GM19395 (cell line): Measurements from ENCODE around the gene BMI1.
"Not testable (repeated sequence)": the region's sequence is repeated elsewhere in the genome, so short reads cannot be mapped to it uniquely, and the experiment has no call there.

Experiments
- ATAC-seq: cut with Tn5 transposase; IDR thresholded peaks from one replicate; pipeline ENCODE4 v1.9.1; 2021; ENCODE audit warnings: mild to moderate bottlenecking, moderate library complexity; ENCODE audit not compliant: unreplicated experiment

The BMI1 gene

DNA sequence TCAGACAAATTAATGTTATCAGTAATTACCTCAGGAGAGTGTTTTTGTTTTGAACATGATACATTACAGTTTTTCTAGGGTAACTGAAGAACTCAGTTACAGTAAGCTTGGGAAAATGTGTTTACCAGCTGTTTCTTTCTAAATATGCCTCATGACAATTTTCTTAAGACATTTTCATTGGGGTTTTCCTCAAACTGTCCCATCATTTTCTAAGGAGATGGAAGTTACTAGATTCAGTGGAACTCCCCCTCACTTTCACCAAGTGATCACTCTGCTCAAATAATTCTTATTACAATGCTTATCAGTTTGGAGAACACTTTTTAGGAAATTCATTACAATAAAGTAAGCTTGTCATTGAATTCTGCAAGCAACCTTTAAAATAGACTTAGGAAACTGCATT lies 18.0 kb downstream of the BMI1 start:
- ATAC-seq: no peak

DNA sequence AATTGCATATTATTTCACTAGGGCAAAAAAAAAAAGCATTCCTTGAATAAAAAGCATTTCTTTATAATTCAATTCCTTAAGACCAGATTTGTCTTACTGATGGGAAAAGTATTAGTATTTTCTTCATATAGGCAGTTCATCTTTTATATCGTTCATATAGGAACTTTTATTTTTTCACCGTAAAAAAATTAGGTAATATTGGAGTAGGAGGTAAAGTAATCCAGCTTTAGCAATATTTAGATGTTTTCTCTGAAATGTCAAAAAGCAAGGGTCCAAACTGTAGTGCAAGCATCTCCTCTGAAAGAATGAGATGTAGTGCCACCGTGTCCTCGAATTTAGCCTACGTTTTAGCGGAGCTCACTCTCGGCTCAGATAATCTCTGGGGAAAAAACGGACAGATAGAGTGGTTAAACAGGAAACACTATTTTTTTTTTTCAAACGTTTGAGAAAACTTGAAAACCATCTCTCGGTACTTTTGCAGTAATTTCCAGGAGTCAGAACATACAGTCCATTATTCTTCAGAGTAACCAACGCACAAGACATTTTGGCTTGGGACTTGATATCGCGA lies 18.9 kb downstream of the BMI1 start:
- no peak for ATAC-seq

DNA sequence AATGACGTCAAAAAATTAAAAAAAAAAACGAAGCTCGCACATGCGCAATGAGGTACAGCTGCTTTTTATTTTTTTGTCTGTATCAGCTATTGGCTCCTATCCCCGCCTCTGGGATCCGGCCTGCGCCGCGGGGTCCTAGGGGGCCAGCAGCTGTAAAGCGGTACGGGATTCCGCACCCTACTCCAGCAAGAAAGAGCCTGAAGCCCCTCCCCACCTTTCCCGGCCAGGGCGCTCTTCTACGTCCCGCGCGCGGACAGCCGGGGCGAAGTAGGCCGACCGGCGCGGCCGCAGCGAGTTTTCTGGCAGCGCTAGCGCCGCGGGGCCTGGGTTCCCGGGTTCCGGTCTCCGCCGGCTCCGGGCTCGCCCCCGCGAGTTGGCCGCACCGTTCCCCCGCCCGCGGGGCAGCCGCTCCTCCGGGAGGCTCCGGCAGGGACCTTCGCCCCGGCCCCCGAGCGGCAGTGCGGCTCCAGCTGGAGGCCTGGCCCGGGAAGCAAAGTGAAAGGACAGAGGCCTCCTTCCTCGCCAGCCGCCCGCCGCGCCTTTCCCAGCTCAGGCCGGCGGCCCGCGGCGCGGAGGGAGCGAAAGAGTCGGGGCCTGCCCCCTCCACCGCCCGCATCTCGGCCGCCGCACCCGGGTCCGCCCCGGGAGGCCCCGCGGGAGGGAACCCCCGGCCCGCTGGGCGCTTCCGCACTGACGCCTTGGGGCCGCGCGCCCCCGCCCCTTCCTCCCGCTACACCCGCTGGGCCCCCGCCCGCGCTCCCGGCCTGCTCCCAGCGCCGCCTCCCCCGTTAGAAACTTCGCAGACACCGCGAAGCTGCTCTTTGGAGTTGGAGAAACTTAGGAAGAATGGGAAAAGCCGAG lies 19.7 kb downstream of the BMI1 start:
- peak; percentile 44 for ATAC-seq

DNA sequence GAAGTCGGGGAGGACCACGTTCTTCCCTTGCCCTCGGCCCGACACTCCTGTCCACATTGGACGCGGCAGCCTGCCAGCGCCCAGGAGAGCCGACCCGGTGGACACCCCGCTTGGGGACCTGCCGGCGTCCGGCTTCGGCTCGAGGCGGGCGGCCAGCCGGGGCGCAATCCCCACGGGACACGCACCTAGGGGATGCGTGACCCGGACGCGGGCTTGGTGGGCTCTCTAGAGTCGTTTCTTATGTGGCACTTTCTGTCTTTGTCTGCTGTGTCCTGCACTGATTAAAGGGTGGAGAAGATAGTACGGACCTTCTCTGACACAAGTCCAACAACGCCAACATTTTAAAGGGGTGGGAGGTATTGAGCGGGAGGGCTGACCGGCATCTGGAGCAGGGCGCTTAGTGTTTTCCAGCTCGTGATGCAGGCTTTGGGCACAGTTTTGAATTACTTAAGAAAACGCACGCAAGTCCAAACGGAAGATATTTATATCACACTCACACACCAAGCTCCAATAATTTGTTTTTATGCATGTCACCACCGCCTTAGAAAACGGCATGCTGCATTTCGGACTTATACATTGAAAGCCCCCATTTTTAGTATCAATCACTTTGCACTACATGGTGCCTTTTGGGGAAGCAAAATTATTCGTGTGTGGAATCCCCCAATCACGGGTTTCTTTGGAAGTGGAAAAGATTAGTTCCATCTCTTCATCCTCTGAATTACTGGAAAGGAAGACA lies 20.5 kb downstream of the BMI1 start:
- ATAC-seq: peak; percentile 18

DNA sequence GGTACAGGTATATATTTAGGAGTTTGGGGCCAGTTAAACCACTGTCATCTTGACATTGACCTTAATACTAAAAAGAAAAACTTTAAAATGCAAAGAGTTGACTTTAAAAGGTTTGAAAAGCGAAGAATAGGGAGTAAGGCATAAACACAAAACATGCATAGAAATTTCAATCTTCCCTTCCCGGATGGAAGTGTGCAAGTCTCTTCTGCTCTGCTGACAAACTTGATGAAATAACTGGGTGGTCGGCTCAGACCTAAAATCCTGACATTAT lies 21.0 kb downstream of the BMI1 start:
- no peak for ATAC-seq

DNA sequence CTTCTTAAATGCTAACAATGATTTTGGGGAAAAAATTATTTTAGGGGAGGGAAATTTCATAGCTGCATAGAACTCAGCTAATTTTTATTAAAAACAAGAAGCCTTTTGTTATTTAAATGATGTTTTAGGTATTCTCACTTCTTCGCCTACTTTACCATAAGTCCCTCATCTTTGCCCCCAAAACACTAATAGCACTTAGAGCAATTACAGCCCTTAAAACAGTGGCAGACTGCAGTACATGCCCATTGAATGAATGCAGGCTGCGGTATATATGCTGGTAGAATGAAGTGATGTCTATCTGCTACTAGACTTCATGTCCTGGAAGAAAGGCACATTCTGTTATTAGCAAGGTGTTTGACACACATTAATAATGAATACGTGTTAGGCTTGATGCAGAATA lies 21.5 kb downstream of the BMI1 start:
- no peak for ATAC-seq

DNA sequence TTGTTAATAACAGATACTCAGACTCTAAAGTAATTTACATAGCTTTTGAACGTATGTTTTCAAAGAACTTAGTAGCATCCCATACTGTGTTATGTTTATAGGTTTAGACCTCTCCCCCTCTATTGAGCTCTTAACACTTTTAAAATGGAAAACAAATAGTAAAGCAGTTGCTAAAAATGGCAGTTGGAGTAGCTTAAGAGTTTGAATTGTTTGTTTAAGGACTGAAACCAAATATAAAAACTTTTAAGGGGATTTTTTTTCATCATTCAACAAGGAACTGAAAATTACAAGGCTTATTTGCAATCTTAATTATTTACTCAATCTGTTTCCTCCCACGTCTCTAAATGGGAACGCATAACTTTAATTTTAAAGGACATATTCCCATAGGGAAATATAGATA lies 22.8 kb downstream of the BMI1 start:
- ATAC-seq: no peak

DNA sequence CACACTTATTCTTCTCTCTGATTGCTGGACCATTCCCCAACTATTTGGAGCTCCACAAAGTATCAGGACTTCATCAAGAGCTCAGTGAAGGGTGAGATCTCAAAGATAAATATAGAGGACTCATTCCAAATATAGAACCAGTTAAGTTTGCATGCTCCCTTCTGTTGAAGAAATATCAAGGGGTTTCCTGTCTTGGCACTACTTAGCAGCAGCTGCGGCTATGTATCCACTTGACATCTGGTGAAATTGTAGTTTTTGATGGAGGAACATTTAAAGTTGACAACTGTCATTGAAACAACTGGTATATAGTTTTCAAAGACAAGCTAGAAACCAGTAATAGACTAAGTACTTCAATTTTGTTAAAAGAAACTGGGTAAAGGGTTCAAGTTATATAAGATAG lies 23.4 kb downstream of the BMI1 start:
- ATAC-seq: no peak

DNA sequence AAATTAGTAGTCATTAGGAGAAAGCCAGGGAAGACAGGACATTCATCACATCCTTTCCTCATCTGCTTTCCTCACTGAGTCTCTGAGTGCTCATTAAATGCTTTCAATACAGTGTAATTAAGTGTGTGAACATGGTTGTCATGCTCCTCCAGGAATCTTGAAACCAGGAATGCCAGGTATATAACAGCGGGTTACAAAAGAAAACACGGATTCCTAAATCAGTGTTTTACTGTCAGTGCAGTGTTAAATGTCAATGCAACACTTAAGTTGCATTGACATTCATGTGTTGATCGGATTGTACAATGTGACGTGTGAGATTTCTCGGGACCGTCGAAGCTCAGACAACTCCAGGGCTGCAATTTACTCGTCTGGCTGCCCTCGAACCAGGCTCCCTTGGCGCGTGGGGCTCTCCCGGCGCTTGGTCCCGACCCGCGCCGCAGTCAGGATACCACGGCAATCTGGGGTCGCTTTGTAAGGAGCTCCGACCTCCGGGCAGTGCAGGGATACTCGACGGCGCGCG lies 23.9 kb downstream of the BMI1 start:
- ATAC-seq: no peak

DNA sequence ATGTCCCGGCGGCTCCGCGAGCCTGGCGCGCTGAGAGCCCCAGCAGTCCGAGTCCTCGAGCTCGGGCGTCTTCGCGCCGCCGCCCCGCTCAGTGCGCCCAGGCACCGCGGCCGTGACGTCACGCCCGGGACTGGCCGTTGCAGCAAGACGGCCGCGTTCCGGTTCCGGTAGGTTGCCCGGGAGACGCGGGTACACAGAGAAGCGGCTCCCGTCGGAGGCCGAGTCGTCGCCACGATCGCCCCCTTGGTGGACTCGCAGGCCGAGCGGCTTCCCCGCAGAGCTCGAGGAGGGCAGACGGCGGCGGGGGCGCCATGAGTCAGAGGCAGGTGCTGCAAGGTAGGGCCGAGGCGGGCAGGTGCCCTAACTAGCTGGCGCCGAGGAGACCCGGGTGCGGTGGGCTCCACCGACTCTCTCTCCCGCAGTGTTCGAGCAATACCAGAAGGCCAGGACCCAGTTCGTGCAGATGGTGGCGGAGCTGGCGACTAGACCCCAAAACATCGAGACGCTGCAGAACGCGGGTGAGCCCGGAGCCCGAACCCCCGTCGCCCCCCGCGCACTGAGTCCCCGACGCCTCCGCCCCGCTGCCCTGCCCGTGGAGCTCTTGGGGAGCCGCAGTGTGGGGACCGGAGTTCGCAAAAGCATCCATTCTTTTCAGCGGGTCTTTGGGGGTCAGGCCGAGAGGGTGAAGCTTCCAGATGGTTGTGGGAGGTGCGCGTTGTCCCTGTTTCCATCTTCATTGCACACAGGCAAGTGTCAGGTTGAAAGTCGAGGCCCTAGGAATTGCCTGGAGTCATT lies 24.6 kb downstream of the BMI1 start, which contains the start of gene SPAG6:
Gene SPAG6 (plus strand): TSS at position 196 of the 795 bp plus-strand sequence. CDS start 116 bp downstream, at position 312.
- ATAC-seq: no peak

DNA sequence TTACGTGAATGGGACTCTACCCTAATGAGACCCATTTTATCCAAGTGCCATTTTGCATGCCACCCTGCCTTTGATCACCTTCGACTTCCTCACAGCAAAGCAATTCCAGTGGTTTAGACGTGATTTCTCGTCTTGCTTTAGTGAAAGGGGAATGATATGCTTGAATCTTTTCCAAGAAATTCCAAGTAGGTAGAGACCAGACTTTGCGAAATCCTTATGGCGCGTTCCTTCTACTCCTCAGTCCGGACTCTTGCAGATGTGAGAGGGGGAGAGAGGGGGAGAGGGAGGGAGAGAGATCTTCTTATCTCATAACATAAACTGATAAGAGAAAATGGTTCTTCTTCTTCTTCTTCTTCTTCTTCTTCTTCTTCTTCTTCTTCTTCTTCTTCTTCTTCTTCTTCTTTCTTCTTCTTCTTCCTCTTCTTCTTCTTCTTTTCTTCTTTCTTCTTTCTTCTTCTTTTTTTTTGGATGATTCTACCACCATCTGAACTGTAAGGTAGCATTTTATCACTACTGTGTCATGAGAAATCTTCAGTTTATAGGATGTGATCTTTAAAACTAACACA lies 25.3 kb downstream of the BMI1 start:
- no peak for ATAC-seq

DNA sequence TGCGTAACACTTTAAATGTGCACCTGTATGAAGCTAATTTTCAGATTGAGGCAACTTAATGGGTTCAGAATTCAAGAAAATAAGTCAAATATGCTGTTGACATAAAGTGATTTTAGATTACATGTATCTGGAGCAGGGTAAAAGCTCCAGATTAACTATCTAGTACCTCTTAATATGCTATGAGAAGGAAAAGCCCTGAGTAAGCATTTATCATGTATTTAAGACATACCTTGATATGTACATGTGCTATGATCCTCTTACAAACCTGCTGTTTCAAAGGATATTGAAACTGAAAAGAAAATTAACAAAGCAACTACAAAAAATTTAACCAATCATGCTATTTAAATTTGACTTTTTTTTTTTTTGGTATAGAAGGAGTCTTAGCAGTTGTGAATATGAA lies 28.9 kb downstream of the BMI1 start:
- ATAC-seq: no peak

DNA sequence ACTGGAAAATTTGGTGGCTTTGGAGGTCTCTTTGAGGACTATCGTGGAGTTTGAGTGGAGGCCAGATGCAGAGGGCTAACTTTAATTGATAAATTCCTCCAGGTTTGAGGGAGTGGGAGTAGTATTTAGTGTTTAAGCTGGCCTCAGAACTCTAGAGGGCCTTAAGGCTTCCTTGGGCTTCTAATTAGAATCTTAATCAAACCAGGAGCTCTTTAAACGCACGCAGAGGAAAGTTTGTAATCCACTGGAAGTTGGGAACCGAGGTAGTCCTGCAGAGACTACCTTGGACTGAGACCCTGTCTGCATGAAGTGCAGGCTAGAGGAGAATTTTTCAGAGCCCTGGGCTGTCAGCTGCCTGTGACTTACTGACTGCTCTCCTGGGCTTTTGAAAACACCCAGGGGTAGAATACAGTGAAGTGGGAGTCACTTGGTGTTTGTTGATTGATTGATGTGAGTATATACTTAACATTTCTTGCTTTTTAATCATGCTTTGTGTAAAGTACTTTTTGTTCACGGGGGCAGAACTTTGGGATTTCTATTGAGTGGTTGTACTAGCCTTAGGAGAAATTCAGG lies 30.3 kb downstream of the BMI1 start:
- no peak for ATAC-seq

DNA sequence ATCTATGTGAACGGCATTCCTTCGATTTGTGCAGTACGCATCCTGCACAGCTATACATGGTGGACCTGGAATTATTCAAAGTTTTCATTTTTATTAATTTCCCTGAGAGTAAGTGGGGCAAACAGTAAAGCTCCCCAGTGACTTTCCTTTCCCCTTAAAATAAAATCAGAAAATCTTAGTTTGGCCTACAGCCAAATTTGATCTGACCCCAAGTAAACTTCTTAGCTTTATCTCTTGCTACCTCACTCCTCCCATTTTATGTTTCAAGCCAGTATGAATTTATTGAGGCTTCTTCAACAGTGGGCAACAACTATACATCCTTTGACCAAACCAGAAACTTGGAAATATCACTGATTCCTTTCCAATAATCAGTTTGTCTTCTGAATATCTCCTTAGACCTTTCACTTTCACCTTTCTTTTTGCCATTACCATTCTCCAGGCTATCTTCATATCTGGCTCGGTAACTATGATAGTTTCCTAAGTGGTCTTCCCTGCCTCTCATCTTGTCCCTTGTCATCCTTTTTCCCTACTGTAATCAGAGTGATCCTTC lies 35.5 kb downstream of the BMI1 start:
- ATAC-seq: no peak

DNA sequence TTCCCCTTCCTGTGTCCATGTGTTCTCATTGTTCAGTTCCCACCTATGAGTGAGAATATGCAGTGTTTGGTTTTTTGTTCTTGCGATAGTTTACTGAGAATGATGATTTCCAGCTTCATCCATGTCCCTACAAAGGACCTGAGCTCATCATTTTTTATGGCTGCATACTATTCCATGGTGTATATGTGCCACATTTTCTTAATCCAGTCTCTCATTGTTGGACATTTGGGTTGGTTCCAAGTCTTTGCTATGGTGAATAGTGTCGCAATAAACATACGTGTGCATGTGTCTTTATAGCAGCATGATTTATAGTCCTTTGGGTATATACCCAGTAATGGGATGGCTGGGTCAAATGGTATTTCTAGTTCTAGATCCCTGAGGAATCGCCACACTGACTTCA lies 36.9 kb downstream of the BMI1 start:
- not testable (repeated sequence) for ATAC-seq

DNA sequence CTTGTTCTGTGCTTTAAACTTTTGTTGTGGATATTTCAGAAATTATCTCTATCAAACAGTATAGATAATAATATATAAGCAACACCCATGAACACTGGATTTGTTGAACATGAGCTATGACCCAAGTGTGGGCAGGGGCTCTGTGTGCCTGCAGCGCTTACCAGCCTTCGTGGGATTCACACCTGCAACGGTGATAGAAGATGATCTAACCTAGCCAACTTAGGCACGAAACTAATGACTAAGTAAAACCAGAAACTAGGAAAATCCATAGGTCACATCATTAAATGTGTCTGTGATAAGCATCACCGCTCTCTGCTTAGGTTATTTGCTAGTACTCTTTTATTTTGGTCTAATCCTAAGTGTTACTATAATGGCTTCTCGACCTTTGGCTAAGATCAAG lies 42.4 kb downstream of the BMI1 start:
- no peak for ATAC-seq

DNA sequence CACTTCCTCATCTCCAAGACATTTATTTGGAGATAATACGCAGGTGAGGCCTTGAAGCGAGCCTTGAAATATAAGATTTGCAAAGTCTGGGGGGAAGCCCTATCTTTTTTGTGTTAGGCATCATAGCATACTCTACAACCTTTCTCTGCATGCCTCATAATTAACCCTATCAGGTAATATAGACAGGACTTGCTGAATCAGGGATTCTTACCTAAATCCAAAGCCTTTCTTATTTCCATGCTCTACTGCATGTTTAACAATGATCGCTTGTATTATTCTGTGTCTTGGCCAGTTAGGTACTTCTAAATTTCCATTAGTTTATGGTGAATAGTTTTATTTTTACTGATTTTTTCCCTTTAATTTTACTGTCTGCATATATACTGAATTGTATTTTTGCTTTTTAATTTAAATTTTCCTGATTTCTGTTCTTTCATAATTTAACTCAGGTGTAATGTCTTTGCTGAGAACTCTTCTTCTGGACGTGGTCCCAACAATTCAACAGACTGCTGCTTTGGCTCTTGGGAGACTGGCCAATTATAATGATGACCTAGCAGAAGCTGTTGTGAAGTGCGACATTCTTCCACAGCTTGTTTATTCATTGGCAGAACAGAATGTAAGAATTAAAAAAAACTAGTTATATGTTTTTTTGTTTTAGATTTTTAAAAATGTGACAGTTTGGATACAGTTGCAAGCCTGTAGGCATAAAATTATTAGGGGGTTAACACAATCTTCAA lies 43.7 kb downstream of the BMI1 start:
- ATAC-seq: no peak

DNA sequence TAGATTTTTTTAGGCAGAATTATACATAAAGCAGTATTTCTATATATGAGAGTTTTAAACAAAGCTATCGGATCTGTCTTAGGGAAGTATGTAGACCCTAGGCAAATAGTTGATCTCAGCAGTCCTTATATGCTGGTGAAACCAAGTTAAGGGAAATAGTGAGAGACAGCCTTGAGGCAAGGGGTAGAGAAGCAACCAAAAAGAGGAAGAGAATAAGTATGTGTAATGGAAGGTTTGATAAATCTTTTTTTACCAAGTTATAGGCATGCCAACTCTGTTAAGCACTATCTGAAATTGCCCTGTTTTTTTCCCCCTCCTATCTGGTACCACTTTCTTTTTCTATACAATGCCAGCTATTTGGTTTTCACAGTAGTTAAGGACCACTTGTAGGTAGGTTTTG lies 44.3 kb downstream of the BMI1 start:
- peak; percentile 57 for ATAC-seq

DNA sequence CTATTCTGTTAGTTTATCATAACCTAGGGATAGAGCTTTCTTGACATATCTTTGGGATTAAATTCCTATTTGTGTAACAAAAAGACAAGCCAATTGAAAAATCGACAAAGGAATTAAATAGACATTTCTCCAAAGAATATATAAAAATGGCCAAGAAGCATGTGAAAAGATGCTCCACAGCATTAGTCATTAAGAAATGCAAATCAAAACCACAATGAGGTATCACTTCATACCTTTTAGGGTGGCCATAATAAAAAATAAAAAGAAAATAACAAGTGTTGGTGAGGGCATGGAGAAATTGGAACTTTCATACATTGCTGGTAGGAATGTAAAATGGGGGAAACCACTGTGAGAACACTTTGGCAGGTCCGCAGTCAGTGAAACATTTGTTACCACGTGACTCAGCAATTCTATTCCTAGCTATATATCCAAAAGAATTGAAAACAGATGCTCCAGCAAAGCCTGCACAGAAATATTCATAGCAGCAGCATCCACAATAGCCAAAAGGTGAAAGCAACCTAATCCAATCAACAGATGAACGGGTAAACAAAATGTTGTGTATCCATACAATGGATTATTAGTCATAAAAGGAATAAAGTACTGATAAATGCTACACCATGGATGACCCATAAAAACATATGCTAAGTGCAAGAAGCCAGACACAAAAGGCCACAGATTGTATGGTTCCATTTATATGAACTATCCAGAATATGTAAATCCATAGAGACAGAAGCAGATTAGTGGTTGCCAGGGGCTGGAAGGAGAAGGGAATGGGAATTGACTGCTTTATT lies 44.9 kb downstream of the BMI1 start:
- ATAC-seq: no peak
